HEK293T (cell line): ENCODE measurements around the gene MAB21L4.

Experiments
- CTCF ChIA-PET: fragments of 350-600 bp; formaldehyde crosslinking; extraction: SDS; loops from one replicate; lab custom pipeline; 2021; ENCODE audit warnings: antibody characterized with exemption, inconsistent platforms; lab: Yijun Ruan, JAX
- POLR2A ChIA-PET: fragments of 350-600 bp; formaldehyde crosslinking; extraction: SDS; loops from one replicate; lab custom pipeline; 2020; ENCODE audit warnings: antibody characterized with exemption, inconsistent platforms; lab: Yijun Ruan, JAX
- DNase-seq: peaks from one replicate; pipeline ENCODE4 v3.0.0; 2012; ENCODE audit warnings: mixed read lengths; ENCODE audit errors: extremely low spot score
- ARNT ChIP-seq: fragments of 450-650 bp; IDR thresholded peaks from 2 replicates; pipeline ENCODE4 v1.6.1; 2017; ENCODE audit warnings: mild to moderate bottlenecking
- BHLHE40 ChIP-seq: fragments of 450-650 bp; IDR thresholded peaks from 2 replicates; pipeline ENCODE4 v1.6.1; 2016; ENCODE audit warnings: mild to moderate bottlenecking, moderate library complexity, borderline replicate concordance
- CTBP1 ChIP-seq: fragments of 450-650 bp; IDR thresholded peaks from 2 replicates; pipeline ENCODE4 v1.6.1; 2016; ENCODE audit warnings: borderline replicate concordance
- ELF4 ChIP-seq: fragments of 450-650 bp; IDR thresholded peaks from 2 replicates; pipeline ENCODE4 v1.6.1; 2017; ENCODE audit warnings: antibody characterized with exemption
- FOXA1 ChIP-seq: fragments of 450-650 bp; IDR thresholded peaks from 2 replicates; pipeline ENCODE4 v1.6.1; 2016; ENCODE audit warnings: mild to moderate bottlenecking
- FOXK2 ChIP-seq: fragments of 450-650 bp; IDR thresholded peaks from 2 replicates; pipeline ENCODE4 v1.6.1; 2016; ENCODE audit warnings: mild to moderate bottlenecking
- FOXM1 ChIP-seq: fragments of 450-650 bp; IDR thresholded peaks from 2 replicates; pipeline ENCODE4 v1.6.1; 2017; ENCODE audit warnings: mild to moderate bottlenecking, borderline replicate concordance
- HDGF ChIP-seq: fragments of 450-650 bp; IDR thresholded peaks from 2 replicates; pipeline ENCODE4 v1.6.1; 2017; ENCODE audit warnings: antibody characterized with exemption, borderline replicate concordance
- L3MBTL2 ChIP-seq: fragments of 450-650 bp; conservative IDR thresholded peaks from 2 replicates; pipeline ENCODE4 v1.6.1; 2016; ENCODE audit warnings: mild to moderate bottlenecking
- LEF1 ChIP-seq: fragments of 450-650 bp; IDR thresholded peaks from 2 replicates; pipeline ENCODE4 v1.6.1; 2017; ENCODE audit warnings: mild to moderate bottlenecking, borderline replicate concordance
- NFRKB ChIP-seq: fragments of 450-650 bp; IDR thresholded peaks from 2 replicates; pipeline ENCODE4 v1.6.1; 2016; ENCODE audit warnings: mild to moderate bottlenecking, moderate library complexity
- SP1 ChIP-seq: fragments of 450-650 bp; IDR thresholded peaks from 2 replicates; pipeline ENCODE4 v1.6.1; 2017
- SUZ12 ChIP-seq: fragments of 450-650 bp; IDR thresholded peaks from 2 replicates; pipeline ENCODE4 v1.6.1; 2016; ENCODE audit warnings: mild to moderate bottlenecking
- TARDBP ChIP-seq: fragments of 450-650 bp; IDR thresholded peaks from 2 replicates; pipeline ENCODE4 v1.6.1; 2016
- ZNF384 ChIP-seq: fragments of 450-650 bp; IDR thresholded peaks from 2 replicates; pipeline ENCODE4 v1.6.1; 2016
- TF ChIP-seq, protein P1 (sequence below): fragments of 450-650 bp; IDR thresholded peaks from 2 replicates; pipeline ENCODE4 v1.6.1; 2016

MAB21L4 gene

DNA sequence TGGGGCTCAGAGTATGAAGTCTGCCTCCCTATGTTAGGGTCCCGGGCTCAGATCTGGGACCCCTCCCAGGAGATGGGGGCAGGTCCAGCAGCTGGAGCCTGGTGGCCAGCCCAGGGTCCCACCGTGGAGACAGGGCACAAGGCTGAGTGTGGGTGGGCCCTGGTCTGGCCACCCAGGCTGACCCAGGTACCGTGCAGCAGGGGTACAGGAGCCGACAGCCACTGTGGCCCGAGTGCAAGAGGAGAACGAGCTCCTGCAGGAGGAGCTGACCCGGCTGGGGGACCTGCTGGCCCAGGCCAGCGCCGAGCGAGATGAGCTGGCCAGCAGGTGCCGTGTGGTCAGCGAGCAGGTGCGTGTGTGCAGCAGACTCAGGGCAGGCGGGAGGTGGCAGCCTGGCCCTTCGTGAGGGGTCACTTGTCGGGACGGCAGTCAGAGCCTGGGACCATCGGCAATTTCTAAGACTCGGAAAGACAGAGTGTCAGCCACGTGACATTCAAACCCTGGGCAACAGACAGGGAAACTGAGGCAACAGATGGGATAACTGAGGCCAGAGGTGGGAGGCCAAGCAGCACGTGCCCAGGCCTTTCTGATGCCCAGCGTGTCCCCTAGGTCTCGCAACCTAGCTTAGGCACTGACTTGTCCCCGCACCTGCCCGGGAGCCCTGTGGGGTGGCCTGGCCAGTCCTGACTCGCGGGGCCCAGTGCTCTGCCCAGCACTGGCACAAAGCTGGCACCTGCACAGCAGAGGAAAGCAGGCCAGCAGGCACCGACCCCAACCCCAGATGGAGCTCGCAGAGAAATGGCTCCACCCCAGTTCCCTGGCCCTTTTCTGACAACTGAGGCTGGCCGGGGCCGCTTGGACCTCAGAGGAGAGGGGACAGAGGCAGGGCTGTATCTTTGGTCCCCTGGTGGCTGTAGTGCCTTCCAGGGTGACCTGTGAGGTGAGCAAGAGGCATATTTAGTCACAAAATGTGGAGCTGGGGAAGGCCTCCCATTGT is 24.1 kb upstream of the MAB21L4 start:
- ChIA-PET POLR2A (no interaction called here), CTCF (no interaction called here)
- DNase-seq: no peak
- no peak for TF ChIP-seq FOXA1
- no peak for TF ChIP-seq L3MBTL2
- TF ChIP-seq SUZ12: no peak
- TF ChIP-seq, protein P1, sequence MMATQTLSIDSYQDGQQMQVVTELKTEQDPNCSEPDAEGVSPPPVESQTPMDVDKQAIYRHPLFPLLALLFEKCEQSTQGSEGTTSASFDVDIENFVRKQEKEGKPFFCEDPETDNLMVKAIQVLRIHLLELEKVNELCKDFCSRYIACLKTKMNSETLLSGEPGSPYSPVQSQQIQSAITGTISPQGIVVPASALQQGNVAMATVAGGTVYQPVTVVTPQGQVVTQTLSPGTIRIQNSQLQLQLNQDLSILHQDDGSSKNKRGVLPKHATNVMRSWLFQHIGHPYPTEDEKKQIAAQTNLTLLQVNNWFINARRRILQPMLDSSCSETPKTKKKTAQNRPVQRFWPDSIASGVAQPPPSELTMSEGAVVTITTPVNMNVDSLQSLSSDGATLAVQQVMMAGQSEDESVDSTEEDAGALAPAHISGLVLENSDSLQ: no peak
- no peak for TF ChIP-seq HDGF
- no peak for TF ChIP-seq NFRKB
- TF ChIP-seq ARNT: no peak
- TF ChIP-seq BHLHE40: no peak
- TF ChIP-seq LEF1: no peak
- no peak for TF ChIP-seq FOXK2
- no peak for TF ChIP-seq TARDBP
- TF ChIP-seq SP1: no peak
- no peak for TF ChIP-seq FOXM1
- TF ChIP-seq ZNF384: no peak

DNA sequence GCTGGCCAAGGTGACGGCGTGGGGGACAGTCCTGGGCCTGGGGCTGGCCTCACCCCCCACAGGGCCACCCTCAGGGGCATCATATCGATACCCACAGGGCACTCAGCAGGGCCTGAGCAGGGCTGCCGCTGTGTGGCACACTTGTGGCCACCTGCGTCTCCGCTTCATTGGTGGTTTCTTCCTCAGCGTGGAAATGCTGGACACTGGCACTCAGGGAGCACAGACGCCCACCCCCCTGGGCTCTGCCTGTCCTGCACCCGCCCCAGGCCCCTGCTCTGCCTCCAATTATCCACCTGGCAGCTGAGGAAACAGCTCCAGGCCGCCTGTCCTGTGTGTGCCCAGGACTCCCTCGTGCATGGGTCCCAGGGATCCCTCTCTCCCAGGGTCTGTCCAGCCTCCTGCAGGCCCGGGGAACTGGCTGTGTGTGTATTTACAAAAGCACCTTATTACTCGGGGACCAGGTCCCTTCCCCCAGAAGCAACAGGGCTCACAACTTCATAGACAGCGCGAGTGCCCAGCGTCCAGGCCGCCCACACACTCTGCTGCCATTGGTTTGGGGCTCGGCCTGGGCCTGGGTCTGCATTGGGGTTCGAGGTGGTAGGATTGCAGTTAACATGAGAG is 23.3 kb upstream of the MAB21L4 start:
- no peak for DNase-seq
- POLR2A ChIA-PET: no interaction called here
- TF ChIP-seq CTBP1 (no peak), ARNT (no peak), TARDBP (no peak), LEF1 (no peak), BHLHE40 (no peak), FOXM1 (no peak)
- TF ChIP-seq, protein P1: no peak
- CTCF ChIA-PET: no interaction called here

DNA sequence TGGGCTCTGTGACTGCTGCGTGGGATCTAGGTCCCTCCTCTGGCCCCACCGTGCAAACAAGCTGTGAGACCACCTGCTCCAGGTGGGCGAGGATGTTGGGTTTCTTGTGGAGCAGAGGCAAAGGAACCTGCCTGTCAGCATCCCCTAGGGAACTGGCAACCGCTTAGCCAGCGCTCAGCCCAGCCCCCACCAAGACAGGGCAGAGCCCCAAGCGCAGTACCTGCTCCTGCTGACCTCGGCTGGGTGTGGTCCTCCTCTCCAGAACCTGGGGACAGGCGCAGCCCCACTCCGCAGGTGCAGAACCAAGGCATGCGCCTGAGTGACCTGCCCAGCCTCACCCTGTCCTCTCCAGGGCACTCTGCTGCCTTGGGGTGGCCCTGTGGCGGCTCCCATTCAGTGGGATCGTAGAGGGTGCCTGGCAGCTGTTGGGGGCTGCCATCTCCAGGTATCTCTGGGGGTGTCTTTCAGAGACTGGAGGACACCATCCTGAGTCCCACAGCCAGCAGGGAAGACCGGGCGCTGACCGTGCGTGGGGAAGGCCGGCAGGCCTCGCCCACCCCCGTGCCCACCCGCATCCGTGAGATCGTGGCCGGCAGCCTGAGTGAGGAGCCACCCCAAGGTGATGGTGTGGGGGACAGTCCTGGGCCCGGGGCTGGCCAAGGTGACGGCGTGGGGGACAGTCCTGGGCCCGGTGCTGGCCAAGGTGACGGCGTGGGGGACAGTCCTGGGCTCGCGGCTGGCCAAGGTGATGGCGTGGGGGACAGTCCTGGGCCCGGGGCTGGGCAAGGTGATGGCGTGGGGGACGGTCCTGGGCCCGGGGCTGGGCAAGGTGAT is 22.5 kb upstream of the MAB21L4 start:
- ChIA-PET POLR2A (interaction anchor here (0.5 kb wide), 1 partner anchor 325 kb away, joined by 3 read pairs; no protein-coding TSS in a partner anchor), CTCF (no interaction called here)
- TF ChIP-seq FOXA1: no peak
- no peak for TF ChIP-seq LEF1
- TF ChIP-seq, protein P1: no peak
- TF ChIP-seq FOXM1: no peak
- TF ChIP-seq SUZ12: no peak
- TF ChIP-seq ARNT: no peak
- TF ChIP-seq L3MBTL2: no peak
- TF ChIP-seq ZNF384: no peak
- no peak for TF ChIP-seq HDGF
- no peak for TF ChIP-seq TARDBP
- no peak for DNase-seq

DNA sequence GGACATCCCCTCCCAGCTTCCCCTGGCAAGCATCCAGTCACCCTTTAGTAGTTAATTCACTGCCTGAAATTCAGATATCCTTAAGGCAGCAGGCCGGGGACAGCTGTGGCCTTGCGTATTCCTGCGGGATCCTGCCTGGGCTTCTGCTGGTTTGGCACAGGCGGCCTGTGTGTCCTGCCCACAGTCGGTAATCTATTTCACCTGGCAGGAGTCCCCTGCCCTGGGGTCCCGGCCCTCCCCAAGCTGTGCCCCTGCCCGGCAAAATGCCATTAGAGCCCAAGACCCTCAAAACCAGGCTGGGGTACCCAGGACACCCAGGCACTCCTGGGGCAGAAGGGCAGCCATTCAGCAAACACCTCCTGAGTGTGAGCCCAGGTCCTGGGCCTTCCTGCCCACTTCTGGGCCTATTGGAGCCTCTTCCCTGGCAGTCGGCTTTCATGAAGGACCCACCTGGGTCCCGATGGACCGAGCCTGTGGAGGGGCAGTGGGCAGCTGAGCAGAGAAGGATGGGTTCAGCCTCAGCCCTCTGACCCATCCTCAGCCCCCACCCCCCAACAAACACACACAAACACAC is 21.8 kb upstream of the MAB21L4 start:
- CTCF ChIA-PET: no interaction called here
- POLR2A ChIA-PET: interaction anchor here (0.5 kb wide), 1 partner anchor 325 kb away, joined by 3 read pairs; no protein-coding TSS in a partner anchor
- TF ChIP-seq ELF4 (no peak), FOXK2 (no peak), BHLHE40 (no peak), ARNT (no peak), SUZ12 (no peak), FOXM1 (no peak), NFRKB (no peak), FOXA1 (no peak), HDGF (no peak), LEF1 (no peak), CTBP1 (no peak), L3MBTL2 (no peak), ZNF384 (no peak), TARDBP (no peak), SP1 (no peak)
- TF ChIP-seq, protein P1: no peak
- no peak for DNase-seq
